Type B pancreatic cell (in vitro differentiated cells): ENCODE data around the gene ZNF532. TPM values are rescaled to one million over a fixed set of nuclear protein-coding genes. Genes with fewer than 3 reads are reported as not detected.
"Not testable (repeated sequence)": the region's sequence is repeated elsewhere in the genome, so short reads cannot be mapped to it uniquely, and the experiment has no call there.

Source experiments
- DNase-seq: peaks from one replicate; pipeline ENCODE4 v3.0.0; 2021; ENCODE audit warnings: mixed read lengths; ENCODE audit not compliant: unreplicated experiment; ENCODE audit errors: extremely low spot score
- H3K27ac Mint-ChIP-seq: 2 replicates; pipeline ENCODE4 v1.8.0; 2021; ENCODE audit warnings: mild to moderate bottlenecking, mixed read lengths
- H3K27me3 Mint-ChIP-seq: 2 replicates; pipeline ENCODE4 v1.8.0; 2021; ENCODE audit warnings: mixed read lengths
- H3K36me3 Mint-ChIP-seq: 2 replicates; pipeline ENCODE4 v1.8.0; 2021; ENCODE audit warnings: mixed read lengths
- H3K4me1 Mint-ChIP-seq: one replicate; pipeline ENCODE4 v1.8.0; 2021; ENCODE audit warnings: mixed read lengths; ENCODE audit not compliant: unreplicated experiment
- H3K4me3 Mint-ChIP-seq: 2 replicates; pipeline ENCODE4 v1.8.0; 2021; ENCODE audit warnings: mild to moderate bottlenecking, mixed read lengths
- H3K9me3 Mint-ChIP-seq: 2 replicates; pipeline ENCODE4 v1.8.0; 2021; ENCODE audit warnings: mixed read lengths
- total RNA-seq: library from RNA; stranded (reverse); gene quantifications from 2 replicates; pipeline ENCODE4 v1.2.1, GENCODE V29; 2021; ENCODE audit warnings: low replicate concordance
- TF ChIP-seq, protein P1 (sequence below): fragments of 200-600 bp; sonication (generic); conservative IDR thresholded peaks from 2 replicates; pipeline ENCODE4 v1.5.0; 2021; ENCODE audit warnings: antibody characterized with exemption, mild to moderate bottlenecking

ZNF532 gene
- total RNA-seq, 1 donor from 2014 or later = 137 TPM

DNA sequence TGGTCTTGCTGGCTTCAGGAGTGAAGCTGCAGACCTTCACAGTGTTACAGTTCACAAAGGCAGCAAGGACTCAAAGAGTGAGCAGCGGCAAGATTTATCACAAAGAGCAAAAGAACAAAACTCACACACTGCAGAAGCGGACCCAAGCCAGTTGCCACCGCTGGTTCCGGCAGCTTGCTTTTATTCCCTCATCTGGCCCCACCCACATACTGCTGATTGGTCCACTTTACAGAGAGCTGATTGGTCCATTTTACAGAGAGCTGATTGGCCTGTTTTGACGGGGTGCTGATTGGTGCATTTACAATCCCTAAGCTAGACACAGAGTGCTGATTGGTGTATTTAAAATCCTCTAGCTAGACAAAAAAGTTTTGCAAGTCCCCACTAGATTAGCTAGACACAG is 37.2 kb upstream of the ZNF532 start:
- Mint-ChIP-seq H3K27me3 (peaks cover 3% of the 10 kb centered on the region), H3K4me3 (no peak overlapping the region), H3K36me3 (no peaks in the 10 kb centered on the region), H3K9me3 (peaks cover 4% of the 10 kb centered on the region), H3K4me1 (peaks cover 17% of the 10 kb centered on the region), H3K27ac (no peak overlapping the region)
- DNase-seq = no peak
- TF ChIP-seq, protein P1, sequence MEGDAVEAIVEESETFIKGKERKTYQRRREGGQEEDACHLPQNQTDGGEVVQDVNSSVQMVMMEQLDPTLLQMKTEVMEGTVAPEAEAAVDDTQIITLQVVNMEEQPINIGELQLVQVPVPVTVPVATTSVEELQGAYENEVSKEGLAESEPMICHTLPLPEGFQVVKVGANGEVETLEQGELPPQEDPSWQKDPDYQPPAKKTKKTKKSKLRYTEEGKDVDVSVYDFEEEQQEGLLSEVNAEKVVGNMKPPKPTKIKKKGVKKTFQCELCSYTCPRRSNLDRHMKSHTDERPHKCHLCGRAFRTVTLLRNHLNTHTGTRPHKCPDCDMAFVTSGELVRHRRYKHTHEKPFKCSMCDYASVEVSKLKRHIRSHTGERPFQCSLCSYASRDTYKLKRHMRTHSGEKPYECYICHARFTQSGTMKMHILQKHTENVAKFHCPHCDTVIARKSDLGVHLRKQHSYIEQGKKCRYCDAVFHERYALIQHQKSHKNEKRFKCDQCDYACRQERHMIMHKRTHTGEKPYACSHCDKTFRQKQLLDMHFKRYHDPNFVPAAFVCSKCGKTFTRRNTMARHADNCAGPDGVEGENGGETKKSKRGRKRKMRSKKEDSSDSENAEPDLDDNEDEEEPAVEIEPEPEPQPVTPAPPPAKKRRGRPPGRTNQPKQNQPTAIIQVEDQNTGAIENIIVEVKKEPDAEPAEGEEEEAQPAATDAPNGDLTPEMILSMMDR = no peak

DNA sequence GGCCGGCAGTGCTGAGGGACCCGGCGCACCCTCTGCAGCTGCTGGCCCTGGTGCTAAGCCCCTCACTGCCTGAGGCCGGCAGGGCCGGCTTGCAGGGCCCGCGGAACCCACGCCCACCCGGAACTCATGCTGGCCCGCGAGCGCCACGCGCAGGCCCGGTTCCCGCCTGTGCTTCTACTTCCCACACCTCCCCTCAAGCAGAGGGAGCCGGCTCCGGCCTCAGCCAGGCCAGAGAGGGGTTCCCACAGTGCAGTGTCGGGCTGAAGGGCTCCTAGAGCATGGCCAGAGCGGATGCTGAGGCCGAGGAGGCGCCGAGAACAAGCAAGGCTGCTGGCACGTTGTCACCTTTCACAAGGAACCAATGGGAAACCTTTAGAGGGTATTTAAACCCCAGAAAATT is 36.8 kb upstream of the ZNF532 start:
- Mint-ChIP-seq H3K4me3 (no peak overlapping the region), H3K36me3 (no peaks in the 10 kb centered on the region), H3K9me3 (peaks cover 4% of the 10 kb centered on the region), H3K27ac (no peak overlapping the region), H3K27me3 (peaks cover 3% of the 10 kb centered on the region), H3K4me1 (peaks cover 15% of the 10 kb centered on the region)
- TF ChIP-seq, protein P1 = no peak
- DNase-seq = no peak

DNA sequence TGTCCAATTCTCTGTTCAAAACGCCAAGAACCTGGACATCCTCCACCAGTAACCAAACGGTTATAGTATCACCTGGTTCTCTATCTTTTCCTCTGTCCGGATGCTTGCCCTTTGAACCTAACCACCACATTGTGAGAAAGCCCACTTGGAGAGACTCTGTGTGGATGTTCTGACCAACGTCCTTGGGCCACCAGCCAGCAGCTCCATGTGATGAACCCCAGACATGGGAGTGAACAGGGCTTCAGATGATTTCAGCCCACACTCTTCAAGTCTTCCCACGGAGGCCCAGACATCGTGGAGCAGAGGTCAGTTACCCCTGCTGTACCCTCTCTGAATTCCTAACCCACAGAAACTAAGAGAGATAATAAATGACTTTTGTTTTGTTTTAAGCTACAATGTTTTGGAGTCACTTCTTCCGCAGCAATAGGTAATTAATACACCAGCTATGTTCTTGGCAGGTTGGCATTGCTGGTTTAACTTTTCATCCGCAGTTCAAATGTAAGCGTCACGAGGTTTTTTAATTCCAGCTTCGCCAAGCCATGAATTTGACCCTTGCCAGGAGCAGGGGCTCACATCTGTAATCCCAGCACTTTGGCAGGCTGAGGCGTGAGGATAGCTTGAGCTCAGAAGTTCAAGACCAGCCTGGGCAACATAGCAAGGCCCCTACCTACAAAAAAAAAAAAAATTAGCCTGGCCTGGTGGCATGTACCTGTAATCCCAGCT is 36.1 kb upstream of the ZNF532 start:
- no peaks in the 10 kb centered on the region for H3K36me3 Mint-ChIP-seq
- H3K27ac Mint-ChIP-seq = no peak overlapping the region
- peaks cover 14% of the 10 kb centered on the region for H3K4me1 Mint-ChIP-seq
- peaks cover 4% of the 10 kb centered on the region for H3K9me3 Mint-ChIP-seq
- peaks cover 3% of the 10 kb centered on the region for H3K27me3 Mint-ChIP-seq
- DNase-seq = no peak
- H3K4me3 Mint-ChIP-seq = no peak overlapping the region
- TF ChIP-seq, protein P1 = no peak

DNA sequence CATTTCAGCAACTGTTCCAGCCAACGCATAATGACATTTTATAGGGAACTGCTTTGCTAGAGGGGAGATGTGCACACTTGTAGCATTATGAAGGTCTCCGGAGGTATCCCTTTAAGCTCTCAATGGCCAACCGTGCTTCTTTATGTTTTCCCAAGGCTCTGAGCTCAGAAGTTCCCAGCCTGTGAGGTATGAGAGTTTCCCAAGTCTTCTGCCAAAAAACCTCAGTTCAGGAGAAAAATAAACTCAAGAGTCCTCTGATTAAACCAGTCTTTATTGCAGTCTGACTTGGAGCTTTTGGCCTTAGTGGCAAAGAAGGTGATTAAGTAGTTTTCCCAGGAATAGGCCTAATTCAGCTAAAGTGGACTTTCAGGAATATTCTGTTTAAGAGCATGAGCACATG is 35.4 kb upstream of the ZNF532 start:
- Mint-ChIP-seq H3K27ac (no peak overlapping the region), H3K9me3 (peaks cover 4% of the 10 kb centered on the region), H3K36me3 (no peaks in the 10 kb centered on the region), H3K4me3 (no peak overlapping the region), H3K4me1 (peaks cover 20% of the 10 kb centered on the region), H3K27me3 (peaks cover 3% of the 10 kb centered on the region)
- no peak for DNase-seq
- TF ChIP-seq, protein P1 = no peak

DNA sequence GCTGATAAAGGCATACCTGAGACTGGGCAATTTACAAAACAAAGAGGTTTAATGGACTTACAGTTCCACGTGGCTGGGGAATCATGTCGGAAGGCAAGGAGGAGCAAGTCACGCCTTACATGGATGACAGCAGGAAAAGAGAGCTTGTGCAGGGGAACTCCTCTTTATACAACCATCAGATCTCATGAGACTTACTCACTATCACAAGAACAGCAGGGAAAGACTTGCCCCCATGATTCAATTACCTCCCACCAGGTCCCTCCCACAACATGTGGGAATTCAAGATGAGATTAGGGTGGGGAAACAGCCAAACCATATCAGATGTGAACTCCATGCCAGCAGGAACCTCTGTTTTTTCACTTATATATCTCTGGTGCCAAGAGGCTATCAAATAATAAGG is 34.8 kb upstream of the ZNF532 start:
- H3K4me3 Mint-ChIP-seq, H3K9me3 Mint-ChIP-seq: not testable (repeated sequence)

DNA sequence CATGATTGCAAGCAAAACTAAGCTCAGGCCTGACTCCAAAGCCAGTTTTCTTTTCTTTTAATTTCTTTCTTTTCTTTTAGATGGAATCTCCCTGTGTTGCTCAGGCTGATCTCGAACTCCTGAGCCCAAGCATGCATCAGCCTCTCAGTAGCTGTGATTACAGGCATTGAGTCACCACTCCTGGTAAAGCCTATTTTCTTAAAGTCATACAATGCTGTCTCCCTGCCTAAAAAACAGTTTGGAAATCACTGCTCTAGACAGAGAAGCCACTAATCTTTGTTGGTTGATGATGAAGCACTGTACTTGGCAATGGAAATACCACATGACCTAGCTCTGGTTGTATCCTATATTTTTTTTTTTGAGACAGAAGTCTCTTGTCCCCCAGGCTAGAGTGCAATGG is 33.1 kb upstream of the ZNF532 start:
- Mint-ChIP-seq H3K4me1 (peaks cover 17% of the 10 kb centered on the region), H3K27ac (no peak overlapping the region), H3K4me3 (no peak overlapping the region), H3K9me3 (peaks cover 4% of the 10 kb centered on the region), H3K27me3 (no peaks in the 10 kb centered on the region), H3K36me3 (no peaks in the 10 kb centered on the region)
- TF ChIP-seq, protein P1 = no peak
- DNase-seq = no peak

More for the DNA sequence above, 34.8 kb upstream of the ZNF532 start:
- not testable (repeated sequence) for H3K36me3 Mint-ChIP-seq, DNase-seq, H3K27me3 Mint-ChIP-seq, H3K27ac Mint-ChIP-seq
- peaks cover 17% of the 10 kb centered on the region for H3K4me1 Mint-ChIP-seq
